GM21825 (cell line): ENCODE measurements around the gene LRBA.
A peak's percentile ranks its signal among the peaks of the same experiment; 100 is the strongest.
"Not testable (repeated sequence)": the region's sequence is repeated elsewhere in the genome, so short reads cannot be mapped to it uniquely, and the experiment has no call there.

Experiments used
- ATAC-seq: cut with Tn5 transposase; IDR thresholded peaks from one replicate; pipeline ENCODE4 v1.9.1; 2021; ENCODE audit warnings: mild to moderate bottlenecking, moderate library complexity; ENCODE audit not compliant: unreplicated experiment

Gene LRBA

GRCh38 chr4:150387981-150388380 is 627.1 kb downstream of the LRBA start:
- ATAC-seq: no peak

- not testable (repeated sequence) for ATAC-seq
Measured at GRCh38 chr4:150386415-150386814, 628.7 kb downstream of the LRBA start.

- no peak for ATAC-seq
Measured at GRCh38 chr4:150385606-150386005, 629.5 kb downstream of the LRBA start.

GRCh38 chr4:150384249-150384648 is 630.8 kb downstream of the LRBA start:
- no peak for ATAC-seq

GRCh38 chr4:150382028-150382427 is 633.1 kb downstream of the LRBA start:
- ATAC-seq: no peak

GRCh38 chr4:150381609-150382008 is 633.5 kb downstream of the LRBA start:
- no peak for ATAC-seq

GRCh38 chr4:150381036-150381435 is 634.0 kb downstream of the LRBA start:
- ATAC-seq: no peak

- ATAC-seq: no peak
Measured at GRCh38 chr4:150379454-150379853, 635.6 kb downstream of the LRBA start.

- ATAC-seq: no peak
Measured at GRCh38 chr4:150375025-150375424, 640.1 kb downstream of the LRBA start.

- ATAC-seq: no peak
Measured at GRCh38 chr4:150371869-150372268, 643.2 kb downstream of the LRBA start.

GRCh38 chr4:150369434-150370380 is 645.4 kb downstream of the LRBA start:
- ATAC-seq: no peak

- no peak for ATAC-seq
Measured at GRCh38 chr4:150368667-150369066, 646.4 kb downstream of the LRBA start.

- ATAC-seq: no peak
Measured at GRCh38 chr4:150367326-150367725, 647.8 kb downstream of the LRBA start.

- ATAC-seq: peak; percentile 60
Measured at GRCh38 chr4:150366487-150366999, 648.5 kb downstream of the LRBA start.

- ATAC-seq: no peak
Measured at GRCh38 chr4:150363721-150364688, 651.1 kb downstream of the LRBA start.

GRCh38 chr4:150358691-150359090 is 656.4 kb downstream of the LRBA start:
- no peak for ATAC-seq

GRCh38 chr4:150357829-150358228 is 657.3 kb downstream of the LRBA start:
- ATAC-seq: no peak

GRCh38 chr4:150355858-150356455 is 659.1 kb downstream of the LRBA start:
- ATAC-seq: no peak

- ATAC-seq: no peak
Measured at GRCh38 chr4:150355418-150355817, 659.7 kb downstream of the LRBA start.

GRCh38 chr4:150354214-150354796 is 660.8 kb downstream of the LRBA start:
- no peak for ATAC-seq
